Liver (tissue), 9 donors: Measurements from ENCODE around the gene PWWP2A. TPM values are rescaled to one million over a fixed set of nuclear protein-coding genes. Genes with fewer than 3 reads are reported as not detected.

Experiments
- DNase-seq: peaks from one replicate; pipeline ENCODE4 v3.0.0-alpha.2; 2017; ENCODE audit warnings: low spot score
- H3K27ac ChIP-seq, 2 donors: one replicate each; pipeline ENCODE4 v1.7.0; 2013; ENCODE audit warnings: inconsistent platforms in 2 of 2, low read length in 2 of 2, control low read depth in 1 of 2, low read depth in 1 of 2, mild to moderate bottlenecking in 1 of 2
- H3K27me3 ChIP-seq, 4 donors: one replicate each; pipeline versions ENCODE4 v1.6.1 to v1.7.0; 2013; ENCODE audit warnings: low read length in 3 of 4, inconsistent platforms in 1 of 4, mild to moderate bottlenecking in 1 of 4, moderate library complexity in 1 of 4; ENCODE audit not compliant: control insufficient read depth in 4 of 4, insufficient read depth in 4 of 4
- H3K36me3 ChIP-seq, 4 donors: one replicate each; pipeline versions ENCODE4 v1.6.1 to v1.7.0; 2013; ENCODE audit warnings: low read length in 3 of 4, mild to moderate bottlenecking in 3 of 4, low read depth in 1 of 4, moderate library complexity in 1 of 4; ENCODE audit not compliant: control insufficient read depth in 4 of 4, insufficient read depth in 3 of 4
- H3K4me1 ChIP-seq, 4 donors: one replicate each; pipeline versions ENCODE4 v1.6.1 to v1.7.0; 2013; ENCODE audit warnings: low read length in 3 of 4, mild to moderate bottlenecking in 3 of 4, moderate library complexity in 1 of 4; ENCODE audit not compliant: control insufficient read depth in 4 of 4, insufficient read depth in 4 of 4
- H3K4me3 ChIP-seq, 3 donors: one replicate each; pipeline versions ENCODE4 v1.6.1 to v1.7.0; 2013; ENCODE audit warnings: low read length in 3 of 3, control low read depth in 1 of 3, low read depth in 1 of 3, mild to moderate bottlenecking in 1 of 3
- H3K9ac ChIP-seq, 2 donors: one replicate each; pipeline ENCODE4 v1.7.0; 2013; ENCODE audit warnings: low read length in 2 of 2, mild to moderate bottlenecking in 2 of 2, moderate library complexity in 2 of 2, control low read depth in 1 of 2, low read depth in 1 of 2
- H3K9me3 ChIP-seq, 4 donors: one replicate each; pipeline versions ENCODE4 v1.6.1 to v1.7.0; 2013; ENCODE audit warnings: low read length in 3 of 4; ENCODE audit not compliant: control insufficient read depth in 4 of 4
- CTCF ChIP-seq: fragments of 150-350 bp; IDR thresholded peaks from 2 replicates; pipeline ENCODE4 v1.5.1; 2017; ENCODE audit warnings: improper control_type of control experiment, low read depth, low read length; ENCODE audit not compliant: missing input control
- EGR1 ChIP-seq, 2 donors: IDR thresholded peaks; 2 replicates each; pipeline ENCODE4 v1.6.1; 2016 to 2018; ENCODE audit warnings: antibody characterized with exemption in 2 of 2, low read depth in 2 of 2
- FOXA1 ChIP-seq: IDR thresholded peaks from 2 replicates; pipeline ENCODE4 v1.6.1; 2016; ENCODE audit warnings: antibody characterized with exemption
- FOXA2 ChIP-seq: IDR thresholded peaks from 2 replicates; pipeline ENCODE4 v1.6.1; 2016; ENCODE audit warnings: antibody characterized with exemption
- GABPA ChIP-seq, 2 donors: IDR thresholded peaks in 1 of 2; conservative IDR thresholded peaks in 1 of 2; 2 replicates each; pipeline ENCODE4 v1.6.1; 2016; ENCODE audit warnings: antibody characterized with exemption in 2 of 2, mild to moderate bottlenecking in 1 of 2, moderate library complexity in 1 of 2
- HNF4A ChIP-seq, 2 donors: conservative IDR thresholded peaks; 2 replicates each; pipeline ENCODE4 v1.6.1; 2016; ENCODE audit warnings: antibody characterized with exemption in 2 of 2, mild to moderate bottlenecking in 2 of 2
- HNF4G ChIP-seq: IDR thresholded peaks from 2 replicates; pipeline ENCODE4 v1.6.1; 2016; ENCODE audit warnings: antibody characterized with exemption
- JUND ChIP-seq, 2 donors: IDR thresholded peaks; 2 replicates each; pipeline ENCODE4 v1.6.1; 2016; ENCODE audit warnings: antibody characterized with exemption in 2 of 2
- MAX ChIP-seq: IDR thresholded peaks from 2 replicates; pipeline ENCODE4 v1.6.1; 2016; ENCODE audit warnings: antibody characterized with exemption
- NR2F2 ChIP-seq: IDR thresholded peaks from 2 replicates; pipeline ENCODE4 v1.6.1; 2016; ENCODE audit warnings: antibody characterized with exemption
- RAD21 ChIP-seq, 2 donors: IDR thresholded peaks; 2 replicates each; pipeline ENCODE4 v1.6.1; 2016; ENCODE audit warnings: antibody characterized with exemption in 2 of 2, mild to moderate bottlenecking in 2 of 2
- RXRA ChIP-seq, 2 donors: IDR thresholded peaks; 2 replicates each; pipeline ENCODE4 v1.6.1; 2017 to 2018; ENCODE audit warnings: antibody characterized with exemption in 2 of 2, mild to moderate bottlenecking in 1 of 2
- SP1 ChIP-seq: IDR thresholded peaks from 2 replicates; pipeline ENCODE4 v1.6.1; 2018; ENCODE audit warnings: antibody characterized with exemption, mild to moderate bottlenecking
- TAF1 ChIP-seq: conservative IDR thresholded peaks from 2 replicates; pipeline ENCODE4 v1.6.1; 2016; ENCODE audit warnings: antibody characterized with exemption, mild to moderate bottlenecking
- YY1 ChIP-seq: IDR thresholded peaks from 2 replicates; pipeline ENCODE4 v1.6.1; 2016; ENCODE audit warnings: antibody characterized with exemption, mild to moderate bottlenecking
- WGBS: extraction: QIAGEN DNeasy Blood & Tissue Kit; methylation state at CpG from one replicate; pipeline ENCODE4 v1.1.7; 2013; 5-methylcytosine and 5-hydroxymethylcytosine counted together
- polyA plus RNA-seq, 2 donors: library from polyadenylated mRNA; stranded (reverse) in 1 of 2; unstranded in 1 of 2; fragments of 200-250 nt in 1 of 2; fragments of >200 nt in 1 of 2; fragmentation: Nextera tagmentation in 1 of 2; extraction: Ambion mirVana in 1 of 2; gene quantifications; one replicate each; pipeline versions ENCODE4 v1.2.1 to v1.2.3, GENCODE V29; 2013 to 2015
- total RNA-seq, 2 donors: library from RNA; depleted of rRNA; stranded (reverse); fragments of >200 nt; gene quantifications; one replicate each; pipeline ENCODE4 v1.2.3, GENCODE V29; 2014
- TF ChIP-seq, protein P1 (sequence below): IDR thresholded peaks from 2 replicates; pipeline ENCODE4 v1.6.1; 2016; ENCODE audit warnings: antibody characterized with exemption
- TF ChIP-seq, protein P2 (sequence below): IDR thresholded peaks from 2 replicates; pipeline ENCODE4 v1.6.1; 2016; ENCODE audit warnings: antibody characterized with exemption
- TF ChIP-seq, protein P3 (sequence below): IDR thresholded peaks from 2 replicates; pipeline ENCODE4 v1.6.1; 2016; ENCODE audit warnings: antibody characterized with exemption, mild to moderate bottlenecking
- donor health status: healthy.
- donor health status: healthy.
- donor health status: healthy.
- donor health status: healthy.
- donor health status: healthy.

Gene PWWP2A
- total and polyA plus RNA-seq, 4 donors, result 4.8 to 14.6 (median 8.2) TPM

- WGBS, result 18% methylated on average over 1 of the region's 1 CpG
- Histone ChIP-seq H3K27me3 (no peaks in the 10 kb centered on the region), H3K4me1 (peaks cover 2 to 14% (median 7%) of the 10 kb centered on the region in 4 donors), H3K4me3 (no peak overlapping the region), H3K9ac (peak overlapping the region in 1 of 2 donors; percentile 14), H3K27ac (peak overlapping the region; percentile 19 to 84), H3K36me3 (peaks cover 5 to 15% (median 8%) of the 10 kb centered on the region in 4 donors), H3K9me3 (no peaks in the 10 kb centered on the region)
- TF ChIP-seq YY1 (peak; percentile 41), GABPA (IDR thresholded peaks at IDR 0.05 in 1 of 2, conservative IDR thresholded peaks at IDR 0.05 in 1 of 2) (no peak), MAX (no peak), FOXA1 (no peak), JUND (IDR thresholded peaks at IDR 0.05) (no peak), CTCF (no peak), TAF1 (peak; percentile 78), FOXA2 (no peak), NR2F2 (no peak), EGR1 (IDR thresholded peaks at IDR 0.05; ENCODE audit: low read depth in 2 of 2) (no peak), RAD21 (IDR thresholded peaks at IDR 0.05) (peak in 1 of 2 donors; percentile 32), RXRA (IDR thresholded peaks at IDR 0.05) (peak; percentile 68 to 88), HNF4G (peak; percentile 41), SP1 (peak; percentile 95), HNF4A (conservative IDR thresholded peaks at IDR 0.05) (peak; percentile 55 to 74)
- TF ChIP-seq, protein P1, sequence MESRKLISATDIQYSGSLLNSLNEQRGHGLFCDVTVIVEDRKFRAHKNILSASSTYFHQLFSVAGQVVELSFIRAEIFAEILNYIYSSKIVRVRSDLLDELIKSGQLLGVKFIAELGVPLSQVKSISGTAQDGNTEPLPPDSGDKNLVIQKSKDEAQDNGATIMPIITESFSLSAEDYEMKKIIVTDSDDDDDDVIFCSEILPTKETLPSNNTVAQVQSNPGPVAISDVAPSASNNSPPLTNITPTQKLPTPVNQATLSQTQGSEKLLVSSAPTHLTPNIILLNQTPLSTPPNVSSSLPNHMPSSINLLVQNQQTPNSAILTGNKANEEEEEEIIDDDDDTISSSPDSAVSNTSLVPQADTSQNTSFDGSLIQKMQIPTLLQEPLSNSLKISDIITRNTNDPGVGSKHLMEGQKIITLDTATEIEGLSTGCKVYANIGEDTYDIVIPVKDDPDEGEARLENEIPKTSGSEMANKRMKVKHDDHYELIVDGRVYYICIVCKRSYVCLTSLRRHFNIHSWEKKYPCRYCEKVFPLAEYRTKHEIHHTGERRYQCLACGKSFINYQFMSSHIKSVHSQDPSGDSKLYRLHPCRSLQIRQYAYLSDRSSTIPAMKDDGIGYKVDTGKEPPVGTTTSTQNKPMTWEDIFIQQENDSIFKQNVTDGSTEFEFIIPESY, result no peak
- TF ChIP-seq, protein P2, sequence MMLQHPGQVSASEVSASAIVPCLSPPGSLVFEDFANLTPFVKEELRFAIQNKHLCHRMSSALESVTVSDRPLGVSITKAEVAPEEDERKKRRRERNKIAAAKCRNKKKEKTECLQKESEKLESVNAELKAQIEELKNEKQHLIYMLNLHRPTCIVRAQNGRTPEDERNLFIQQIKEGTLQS, result no peak
- TF ChIP-seq, protein P3, sequence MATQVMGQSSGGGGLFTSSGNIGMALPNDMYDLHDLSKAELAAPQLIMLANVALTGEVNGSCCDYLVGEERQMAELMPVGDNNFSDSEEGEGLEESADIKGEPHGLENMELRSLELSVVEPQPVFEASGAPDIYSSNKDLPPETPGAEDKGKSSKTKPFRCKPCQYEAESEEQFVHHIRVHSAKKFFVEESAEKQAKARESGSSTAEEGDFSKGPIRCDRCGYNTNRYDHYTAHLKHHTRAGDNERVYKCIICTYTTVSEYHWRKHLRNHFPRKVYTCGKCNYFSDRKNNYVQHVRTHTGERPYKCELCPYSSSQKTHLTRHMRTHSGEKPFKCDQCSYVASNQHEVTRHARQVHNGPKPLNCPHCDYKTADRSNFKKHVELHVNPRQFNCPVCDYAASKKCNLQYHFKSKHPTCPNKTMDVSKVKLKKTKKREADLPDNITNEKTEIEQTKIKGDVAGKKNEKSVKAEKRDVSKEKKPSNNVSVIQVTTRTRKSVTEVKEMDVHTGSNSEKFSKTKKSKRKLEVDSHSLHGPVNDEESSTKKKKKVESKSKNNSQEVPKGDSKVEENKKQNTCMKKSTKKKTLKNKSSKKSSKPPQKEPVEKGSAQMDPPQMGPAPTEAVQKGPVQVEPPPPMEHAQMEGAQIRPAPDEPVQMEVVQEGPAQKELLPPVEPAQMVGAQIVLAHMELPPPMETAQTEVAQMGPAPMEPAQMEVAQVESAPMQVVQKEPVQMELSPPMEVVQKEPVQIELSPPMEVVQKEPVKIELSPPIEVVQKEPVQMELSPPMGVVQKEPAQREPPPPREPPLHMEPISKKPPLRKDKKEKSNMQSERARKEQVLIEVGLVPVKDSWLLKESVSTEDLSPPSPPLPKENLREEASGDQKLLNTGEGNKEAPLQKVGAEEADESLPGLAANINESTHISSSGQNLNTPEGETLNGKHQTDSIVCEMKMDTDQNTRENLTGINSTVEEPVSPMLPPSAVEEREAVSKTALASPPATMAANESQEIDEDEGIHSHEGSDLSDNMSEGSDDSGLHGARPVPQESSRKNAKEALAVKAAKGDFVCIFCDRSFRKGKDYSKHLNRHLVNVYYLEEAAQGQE, result peak; percentile 27
- DNase-seq, result no peak
These were observed 54.8 kb downstream of the PWWP2A start for GRCh38 chr5:160064417-160064810.
